Hepatocyte (in vitro differentiated cells): Measurements from ENCODE around the gene ZAP70.

Source experiments
- EZH2 ChIP-seq: fragments of 200-600 bp; sonication (generic); IDR thresholded peaks from 2 replicates; pipeline ENCODE4 v1.6.1; 2016; ENCODE audit warnings: antibody characterized with exemption, mild to moderate bottlenecking, borderline replicate concordance
- EZH2phosphoT487 ChIP-seq: fragments of 200-600 bp; sonication (generic); IDR thresholded peaks from one replicate; pipeline ENCODE4 v1.6.1; 2018; ENCODE audit warnings: antibody characterized with exemption, mild to moderate bottlenecking, low read depth, moderate library complexity; ENCODE audit not compliant: unreplicated experiment, severe bottlenecking
- TF ChIP-seq, protein P1 (sequence below): fragments of 200-600 bp; sonication (generic); IDR thresholded peaks from 2 replicates; pipeline ENCODE4 v1.5.1; 2016; ENCODE audit warnings: antibody characterized with exemption, mild to moderate bottlenecking; ENCODE audit not compliant: poor library complexity

GRCh38 chr2:97716695-97717612 is 3.6 kb downstream of the ZAP70 start:
- TF ChIP-seq, protein P1, sequence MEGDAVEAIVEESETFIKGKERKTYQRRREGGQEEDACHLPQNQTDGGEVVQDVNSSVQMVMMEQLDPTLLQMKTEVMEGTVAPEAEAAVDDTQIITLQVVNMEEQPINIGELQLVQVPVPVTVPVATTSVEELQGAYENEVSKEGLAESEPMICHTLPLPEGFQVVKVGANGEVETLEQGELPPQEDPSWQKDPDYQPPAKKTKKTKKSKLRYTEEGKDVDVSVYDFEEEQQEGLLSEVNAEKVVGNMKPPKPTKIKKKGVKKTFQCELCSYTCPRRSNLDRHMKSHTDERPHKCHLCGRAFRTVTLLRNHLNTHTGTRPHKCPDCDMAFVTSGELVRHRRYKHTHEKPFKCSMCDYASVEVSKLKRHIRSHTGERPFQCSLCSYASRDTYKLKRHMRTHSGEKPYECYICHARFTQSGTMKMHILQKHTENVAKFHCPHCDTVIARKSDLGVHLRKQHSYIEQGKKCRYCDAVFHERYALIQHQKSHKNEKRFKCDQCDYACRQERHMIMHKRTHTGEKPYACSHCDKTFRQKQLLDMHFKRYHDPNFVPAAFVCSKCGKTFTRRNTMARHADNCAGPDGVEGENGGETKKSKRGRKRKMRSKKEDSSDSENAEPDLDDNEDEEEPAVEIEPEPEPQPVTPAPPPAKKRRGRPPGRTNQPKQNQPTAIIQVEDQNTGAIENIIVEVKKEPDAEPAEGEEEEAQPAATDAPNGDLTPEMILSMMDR = no peak
- TF ChIP-seq EZH2 = no peak
- TF ChIP-seq EZH2phosphoT487 = no peak
